ENCODE data around the gene CDS2.

CDS2 gene

DNA sequence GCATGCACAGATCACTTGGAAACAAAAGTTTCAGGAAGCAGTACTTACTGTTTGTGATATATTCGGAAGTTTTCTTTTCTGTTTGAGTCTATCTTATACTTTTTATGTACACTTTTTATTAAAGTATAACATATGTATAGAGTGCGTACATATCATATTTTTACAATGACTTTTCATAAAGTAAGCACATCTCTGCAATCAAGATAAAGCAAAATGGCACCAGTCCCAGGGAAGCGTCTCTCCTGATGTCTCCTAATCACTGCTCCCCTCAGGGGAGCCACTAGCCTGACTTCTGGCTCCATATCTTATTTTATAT is 26.3 kb downstream of the CDS2 start:
- Histone ChIP-seq H3K36me3 (ENCODE audit: control insufficient read depth, insufficient read depth, low read length) (peaks cover 5% of the 10 kb centered on the region), H3K27ac (ENCODE audit: low read depth, low read length, severe bottlenecking) (no peak overlapping the region), H3K4me1 (ENCODE audit: control insufficient read depth, insufficient read depth, low read length, poor library complexity, severe bottlenecking) (peaks cover 26% of the 10 kb centered on the region), H3K4me3 (ENCODE audit: extremely low read depth, insufficient read depth, low read length, poor library complexity, severe bottlenecking) (no peak overlapping the region), H3K9me3 (ENCODE audit: control insufficient read depth, low read length) (no peaks in the 10 kb centered on the region)
- 100% methylated on average over 1 of the region's 3 CpGs for WGBS, 2 experiments (ENCODE audit: insufficient coverage in 2 of 2)

DNA sequence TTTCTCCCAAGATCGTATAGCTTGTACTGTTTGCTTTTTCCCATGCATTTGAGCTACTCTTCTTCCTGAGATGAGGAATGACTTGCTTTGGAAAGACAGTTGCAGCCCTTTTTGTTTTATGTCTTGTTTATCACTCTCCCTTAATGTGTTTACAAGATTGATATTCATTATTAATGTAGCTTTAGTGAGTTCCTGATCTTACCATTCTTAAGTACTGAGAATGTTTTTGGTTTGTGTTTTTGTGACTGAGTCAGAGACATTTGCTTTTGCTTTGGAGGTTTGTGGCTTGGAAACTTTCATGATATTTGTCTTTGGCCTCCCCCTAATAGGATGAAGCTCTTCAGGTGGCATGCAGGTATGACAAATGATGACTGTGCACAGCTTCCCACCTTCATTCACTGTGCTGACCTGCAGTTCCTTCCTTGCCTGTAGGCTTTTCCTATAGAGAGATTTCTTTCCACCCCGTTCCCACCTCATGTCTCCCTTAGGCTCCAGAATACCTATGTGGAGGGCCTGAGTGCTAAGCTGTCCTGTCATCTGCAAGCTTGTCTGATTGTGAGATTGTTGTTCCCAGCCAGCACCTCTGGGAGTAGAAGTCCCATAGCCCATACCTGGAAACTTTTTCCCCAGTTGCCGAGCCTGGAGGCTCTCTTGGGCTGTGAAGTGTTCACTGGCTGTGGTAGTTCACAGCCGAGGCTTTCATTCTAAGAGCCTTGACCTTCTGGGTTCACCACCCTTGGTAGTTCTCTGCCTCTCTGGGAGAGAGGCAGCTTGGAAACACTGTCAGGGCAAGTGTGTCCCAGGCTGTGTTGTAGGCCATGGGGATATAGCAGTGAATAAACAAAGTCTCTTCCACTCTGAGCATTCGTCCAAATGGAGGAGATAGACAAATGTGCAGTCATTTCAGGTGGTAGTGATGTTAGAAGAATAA is 27.1 kb downstream of the CDS2 start:
- 73 to 100% methylated on average over 3 to 4 of the region's 5 CpGs for WGBS, 2 experiments (ENCODE audit: insufficient coverage in 2 of 2)
- H3K4me3 ChIP-seq (ENCODE audit: extremely low read depth, insufficient read depth, low read length, poor library complexity, severe bottlenecking): no peak overlapping the region
- peaks cover 5% of the 10 kb centered on the region for H3K36me3 ChIP-seq (ENCODE audit: control insufficient read depth, insufficient read depth, low read length)
- H3K27ac ChIP-seq (ENCODE audit: low read depth, low read length, severe bottlenecking): no peak overlapping the region
- no peaks in the 10 kb centered on the region for H3K9me3 ChIP-seq (ENCODE audit: control insufficient read depth, low read length)
- H3K4me1 ChIP-seq (ENCODE audit: control insufficient read depth, insufficient read depth, low read length, poor library complexity, severe bottlenecking): peaks cover 26% of the 10 kb centered on the region

DNA sequence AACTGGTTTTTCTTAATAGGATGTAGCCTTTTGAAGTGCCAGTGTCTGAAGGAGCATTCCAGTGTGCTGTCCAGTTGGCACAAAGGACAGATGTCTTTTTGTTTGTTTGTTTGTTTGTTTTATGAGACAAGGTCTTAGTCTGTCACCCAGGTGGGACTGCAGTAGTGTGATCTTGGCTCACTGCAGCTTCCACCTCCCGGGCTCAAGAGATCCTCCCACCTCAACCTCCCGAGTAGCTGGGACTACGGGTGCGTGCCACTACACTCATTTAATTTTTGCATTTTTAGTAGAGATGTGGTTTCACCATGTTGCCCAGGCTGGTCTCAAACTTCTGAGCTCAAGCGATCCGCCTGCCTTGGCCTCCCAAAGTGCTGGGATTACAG is 27.7 kb downstream of the CDS2 start:
- Histone ChIP-seq H3K4me1 (ENCODE audit: control insufficient read depth, insufficient read depth, low read length, poor library complexity, severe bottlenecking) (peaks cover 26% of the 10 kb centered on the region), H3K36me3 (ENCODE audit: control insufficient read depth, insufficient read depth, low read length) (peaks cover 5% of the 10 kb centered on the region), H3K27ac (ENCODE audit: low read depth, low read length, severe bottlenecking) (no peak overlapping the region), H3K4me3 (ENCODE audit: extremely low read depth, insufficient read depth, low read length, poor library complexity, severe bottlenecking) (no peak overlapping the region), H3K9me3 (ENCODE audit: control insufficient read depth, low read length) (no peaks in the 10 kb centered on the region)
- WGBS, 2 experiments (ENCODE audit: insufficient coverage in 2 of 2): 83 to 88% methylated on average over 5 of the region's 6 CpGs

GRCh38 chr20:5155404-5155803 is 28.6 kb downstream of the CDS2 start:
- Histone ChIP-seq H3K27ac (ENCODE audit: low read depth, low read length, severe bottlenecking) (no peak overlapping the region), H3K4me3 (ENCODE audit: extremely low read depth, insufficient read depth, low read length, poor library complexity, severe bottlenecking) (no peak overlapping the region), H3K36me3 (ENCODE audit: control insufficient read depth, insufficient read depth, low read length) (peaks cover 7% of the 10 kb centered on the region), H3K4me1 (ENCODE audit: control insufficient read depth, insufficient read depth, low read length, poor library complexity, severe bottlenecking) (peaks cover 21% of the 10 kb centered on the region), H3K9me3 (ENCODE audit: control insufficient read depth, low read length) (no peaks in the 10 kb centered on the region)
- 100% methylated on average over 1 of the region's 2 CpGs for WGBS, 2 experiments (ENCODE audit: insufficient coverage in 2 of 2)

GRCh38 chr20:5156675-5157448 is 30.1 kb downstream of the CDS2 start:
- WGBS, 2 experiments (ENCODE audit: insufficient coverage in 2 of 2): 66 to 69% methylated on average over 4 of the region's 4 CpGs
- peaks cover 16% of the 10 kb centered on the region for H3K4me1 ChIP-seq (ENCODE audit: control insufficient read depth, insufficient read depth, low read length, poor library complexity, severe bottlenecking)
- peaks cover 3% of the 10 kb centered on the region for H3K36me3 ChIP-seq (ENCODE audit: control insufficient read depth, insufficient read depth, low read length)
- H3K4me3 ChIP-seq (ENCODE audit: extremely low read depth, insufficient read depth, low read length, poor library complexity, severe bottlenecking): no peak overlapping the region
- no peak overlapping the region for H3K27ac ChIP-seq (ENCODE audit: low read depth, low read length, severe bottlenecking)
- no peaks in the 10 kb centered on the region for H3K9me3 ChIP-seq (ENCODE audit: control insufficient read depth, low read length)

GRCh38 chr20:5159928-5160327 is 33.1 kb downstream of the CDS2 start:
- Histone ChIP-seq H3K36me3 (ENCODE audit: control insufficient read depth, insufficient read depth, low read length) (peaks cover 2% of the 10 kb centered on the region), H3K4me3 (ENCODE audit: extremely low read depth, insufficient read depth, low read length, poor library complexity, severe bottlenecking) (no peak overlapping the region), H3K4me1 (ENCODE audit: control insufficient read depth, insufficient read depth, low read length, poor library complexity, severe bottlenecking) (peaks cover 16% of the 10 kb centered on the region), H3K9me3 (ENCODE audit: control insufficient read depth, low read length) (no peaks in the 10 kb centered on the region), H3K27ac (ENCODE audit: low read depth, low read length, severe bottlenecking) (no peak overlapping the region)
- 91 to 94% methylated on average over 2 to 3 of the region's 3 CpGs for WGBS, 2 experiments (ENCODE audit: insufficient coverage in 2 of 2)

GRCh38 chr20:5160882-5161281 is 34.1 kb downstream of the CDS2 start:
- Histone ChIP-seq H3K9me3 (ENCODE audit: control insufficient read depth, low read length) (no peaks in the 10 kb centered on the region), H3K27ac (ENCODE audit: low read depth, low read length, severe bottlenecking) (no peak overlapping the region), H3K4me1 (ENCODE audit: control insufficient read depth, insufficient read depth, low read length, poor library complexity, severe bottlenecking) (peaks cover 16% of the 10 kb centered on the region), H3K36me3 (ENCODE audit: control insufficient read depth, insufficient read depth, low read length) (peaks cover 2% of the 10 kb centered on the region), H3K4me3 (ENCODE audit: extremely low read depth, insufficient read depth, low read length, poor library complexity, severe bottlenecking) (no peak overlapping the region)

GRCh38 chr20:5161536-5162164 is 34.8 kb downstream of the CDS2 start:
- peaks cover 2% of the 10 kb centered on the region for H3K36me3 ChIP-seq (ENCODE audit: control insufficient read depth, insufficient read depth, low read length)
- 93 to 100% methylated on average over 3 of the region's 6 CpGs for WGBS, 2 experiments (ENCODE audit: insufficient coverage in 2 of 2)
- no peaks in the 10 kb centered on the region for H3K9me3 ChIP-seq (ENCODE audit: control insufficient read depth, low read length)
- H3K4me1 ChIP-seq (ENCODE audit: control insufficient read depth, insufficient read depth, low read length, poor library complexity, severe bottlenecking): peaks cover 9% of the 10 kb centered on the region
- H3K27ac ChIP-seq (ENCODE audit: low read depth, low read length, severe bottlenecking): no peak overlapping the region
- H3K4me3 ChIP-seq (ENCODE audit: extremely low read depth, insufficient read depth, low read length, poor library complexity, severe bottlenecking): no peak overlapping the region

- Histone ChIP-seq H3K27ac (ENCODE audit: low read depth, low read length, severe bottlenecking) (no peak overlapping the region), H3K36me3 (ENCODE audit: control insufficient read depth, insufficient read depth, low read length) (peaks cover 2% of the 10 kb centered on the region), H3K4me3 (ENCODE audit: extremely low read depth, insufficient read depth, low read length, poor library complexity, severe bottlenecking) (no peak overlapping the region), H3K4me1 (ENCODE audit: control insufficient read depth, insufficient read depth, low read length, poor library complexity, severe bottlenecking) (peaks cover 15% of the 10 kb centered on the region), H3K9me3 (ENCODE audit: control insufficient read depth, low read length) (no peaks in the 10 kb centered on the region)
- 94 to 96% methylated on average over 7 to 10 of the region's 13 CpGs for WGBS, 2 experiments (ENCODE audit: insufficient coverage in 2 of 2)
Observed at GRCh38 chr20:5164645-5165625, 38.1 kb downstream of the CDS2 start.
